GM15510 (cell line): ENCODE measurements around the gene COMMD9.

Experiments
- POLR2A ChIP-seq: IDR thresholded peaks from 3 replicates; pipeline ENCODE4 v1.6.1; 2011; ENCODE audit warnings: borderline replicate concordance; ENCODE audit not compliant: insufficient read length; ENCODE audit errors: extremely low read depth

The COMMD9 gene

GRCh38 chr11:36289226-36289852, at the start of gene COMMD9:
Gene COMMD9 (minus strand): TSS chr11:36289424. CDS start chr11:36289412, 12 bp downstream.
- TF ChIP-seq POLR2A = peak; percentile 58

- TF ChIP-seq POLR2A = no peak
These were observed 44.7 kb upstream of the COMMD9 start for GRCh38 chr11:36333897-36334296.

- no peak for TF ChIP-seq POLR2A
These were observed 44.2 kb upstream of the COMMD9 start for GRCh38 chr11:36333468-36333867.

GRCh38 chr11:36330411-36330810, 41.2 kb upstream of the COMMD9 start:
- TF ChIP-seq POLR2A = no peak

- no peak for TF ChIP-seq POLR2A
These were observed 39.9 kb upstream of the COMMD9 start for GRCh38 chr11:36328966-36329673.

GRCh38 chr11:36326524-36327419, 37.5 kb upstream of the COMMD9 start:
- TF ChIP-seq POLR2A = no peak

- no peak for TF ChIP-seq POLR2A
These were observed 28.8 kb upstream of the COMMD9 start for GRCh38 chr11:36317992-36318391.

- TF ChIP-seq POLR2A = no peak
These were observed 26.8 kb upstream of the COMMD9 start for GRCh38 chr11:36316049-36316448.

- TF ChIP-seq POLR2A = no peak
These were observed 25.2 kb upstream of the COMMD9 start for GRCh38 chr11:36314434-36314767.

- TF ChIP-seq POLR2A = no peak
These were observed 24.7 kb upstream of the COMMD9 start for GRCh38 chr11:36313750-36314433.

GRCh38 chr11:36312611-36313472, 23.6 kb upstream of the COMMD9 start:
- no peak for TF ChIP-seq POLR2A

- no peak for TF ChIP-seq POLR2A
These were observed 22.8 kb upstream of the COMMD9 start for GRCh38 chr11:36311926-36312595.

GRCh38 chr11:36309779-36310178, 20.6 kb upstream of the COMMD9 start:
- no peak for TF ChIP-seq POLR2A

GRCh38 chr11:36308577-36308976, 19.4 kb upstream of the COMMD9 start:
- TF ChIP-seq POLR2A = no peak

GRCh38 chr11:36306888-36307287, 17.7 kb upstream of the COMMD9 start:
- no peak for TF ChIP-seq POLR2A
